Vagina (tissue), 2 donors: Measurements from ENCODE around the gene ZGLP1. TPM values are rescaled to one million over a fixed set of nuclear protein-coding genes. Genes with fewer than 3 reads are reported as not detected.

Source experiments
- DNase-seq, 2 donors: peaks; one replicate each; pipeline ENCODE4 v3.0.0-alpha.2; 2017; ENCODE audit errors: extremely low spot score in 2 of 2
- H3K27ac ChIP-seq: fragments of 200-600 bp; sonication (generic); one replicate; pipeline ENCODE4 v1.5.1; 2019
- H3K27me3 ChIP-seq: fragments of 200-600 bp; sonication (generic); one replicate; pipeline ENCODE4 v1.5.1; 2019
- H3K36me3 ChIP-seq, 2 donors: fragments of 200-600 bp; sonication (generic); one replicate each; pipeline ENCODE4 v1.5.1; 2017 to 2019
- H3K4me1 ChIP-seq: fragments of 200-600 bp; sonication (generic); one replicate; pipeline ENCODE4 v1.5.1; 2019
- H3K4me3 ChIP-seq, 2 donors: fragments of 200-600 bp; sonication (generic); 1 replicate in 1 of 2; 2 replicates in 1 of 2; pipeline ENCODE4 v1.5.1; 2016 to 2019
- H3K9me3 ChIP-seq: fragments of 200-600 bp; sonication (generic); one replicate; pipeline ENCODE4 v1.5.1; 2019
- CTCF ChIP-seq, 3 experiments: fragments of 450-650 bp in 2 of 3; fragments of 200-600 bp in 1 of 3; sonication (generic) in 1 of 3; IDR thresholded peaks; one replicate each; pipeline ENCODE4 v1.5.1; 2017 to 2019; ENCODE audit warnings: antibody characterized with exemption in 3 of 3, mild to moderate bottlenecking in 2 of 3, moderate library complexity in 2 of 3
- POLR2A ChIP-seq, 2 donors: fragments of 450-650 bp; IDR thresholded peaks; one replicate each; pipeline ENCODE4 v1.6.1; 2017; ENCODE audit warnings: antibody characterized with exemption in 2 of 2, mild to moderate bottlenecking in 2 of 2, moderate library complexity in 2 of 2
- POLR2AphosphoS5 ChIP-seq, 2 donors: sonication (generic); formaldehyde crosslinking; IDR thresholded peaks; one replicate each; pipeline ENCODE4 v1.9.0; 2017; ENCODE audit warnings: antibody characterized with exemption in 2 of 2, mild to moderate bottlenecking in 2 of 2, low read depth in 1 of 2; ENCODE audit not compliant: insufficient read depth in 1 of 2
- intact Hi-C: fragments of 100-400 bp; cut with DNase I; formaldehyde crosslinking; loops from one replicate; pipeline ENCODE4 v1.15.1; 2023
- total RNA-seq: library from RNA; depleted of rRNA; stranded (reverse); fragments of >200 nt; gene quantifications from one replicate; pipeline ENCODE4 v1.2.3, GENCODE V29; 2016

Gene ZGLP1
- total RNA-seq, 1 donor from 2014 or later: 5.2 TPM

- intact Hi-C loops: loop anchor here (5.0 kb wide), 1 partner anchor 62 kb away; no protein-coding TSS in a partner anchor
- Histone ChIP-seq H3K27me3 (no peaks in the 10 kb centered on the region), H3K27ac (no peak overlapping the region), H3K4me3 (no peak overlapping the region), H3K9me3 (no peaks in the 10 kb centered on the region), H3K36me3 (peaks cover 0 to 93% of the 10 kb centered on the region in 2 donors), H3K4me1 (no peaks in the 10 kb centered on the region)
- no peak for TF ChIP-seq CTCF (IDR thresholded peaks at IDR 0.05)
- no peak for TF ChIP-seq POLR2AphosphoS5 (IDR thresholded peaks at IDR 0.05; ENCODE audit: insufficient read depth in 1 of 2, low read depth in 1 of 2)
- TF ChIP-seq POLR2A (IDR thresholded peaks at IDR 0.05): no peak
- DNase-seq: no peak
These were observed 16.1 kb upstream of the ZGLP1 start for GRCh38 chr19:10325732-10326131.

GRCh38 chr19:10321874-10322835, 12.5 kb upstream of the ZGLP1 start:
- peaks cover 0 to 89% of the 10 kb centered on the region in 2 donors for H3K36me3 ChIP-seq
- intact Hi-C loops: no loop called here

GRCh38 chr19:10321417-10321797, 11.8 kb upstream of the ZGLP1 start:
- no peak for TF ChIP-seq POLR2A (IDR thresholded peaks at IDR 0.05)
- TF ChIP-seq CTCF (IDR thresholded peaks at IDR 0.05): no peak
- TF ChIP-seq POLR2AphosphoS5 (IDR thresholded peaks at IDR 0.05; ENCODE audit: insufficient read depth in 1 of 2, low read depth in 1 of 2): no peak
- Histone ChIP-seq H3K4me1 (peaks cover under 1% of the 10 kb centered on the region), H3K27ac (no peak overlapping the region), H3K9me3 (no peaks in the 10 kb centered on the region), H3K4me3 (no peak overlapping the region), H3K27me3 (no peaks in the 10 kb centered on the region), H3K36me3 (peaks cover 0 to 81% of the 10 kb centered on the region in 2 donors)
- no peak for DNase-seq
- intact Hi-C loops: no loop called here

More at GRCh38 chr19:10321874-10322835, 12.5 kb upstream of the ZGLP1 start:
- Histone ChIP-seq H3K27me3 (no peaks in the 10 kb centered on the region), H3K4me3 (no peak overlapping the region), H3K4me1 (no peaks in the 10 kb centered on the region), H3K9me3 (no peaks in the 10 kb centered on the region), H3K27ac (no peak overlapping the region)
- TF ChIP-seq CTCF (IDR thresholded peaks at IDR 0.05) (no peak), POLR2AphosphoS5 (IDR thresholded peaks at IDR 0.05; ENCODE audit: insufficient read depth in 1 of 2, low read depth in 1 of 2) (no peak), POLR2A (IDR thresholded peaks at IDR 0.05) (no peak)
- DNase-seq: no peak

- Histone ChIP-seq H3K27ac (no peak overlapping the region), H3K27me3 (no peaks in the 10 kb centered on the region), H3K9me3 (no peaks in the 10 kb centered on the region), H3K4me1 (peaks cover 6% of the 10 kb centered on the region), H3K4me3 (no peak overlapping the region), H3K36me3 (peaks cover 0 to 75% of the 10 kb centered on the region in 2 donors)
- TF ChIP-seq POLR2A (IDR thresholded peaks at IDR 0.05): no peak
- no peak for TF ChIP-seq POLR2AphosphoS5 (IDR thresholded peaks at IDR 0.05; ENCODE audit: insufficient read depth in 1 of 2, low read depth in 1 of 2)
- TF ChIP-seq CTCF (IDR thresholded peaks at IDR 0.05): no peak
- no peak for DNase-seq
- intact Hi-C loops: no loop called here
These were observed 11.2 kb upstream of the ZGLP1 start for GRCh38 chr19:10320602-10321416.
